GM19324 (cell line): ENCODE results near the gene CCDC194.

Experiments
- ATAC-seq: cut with Tn5 transposase; IDR thresholded peaks from one replicate; pipeline ENCODE4 v1.9.1; 2021; ENCODE audit warnings: mild to moderate bottlenecking, moderate library complexity; ENCODE audit not compliant: unreplicated experiment, low FRiP score

The CCDC194 gene

DNA sequence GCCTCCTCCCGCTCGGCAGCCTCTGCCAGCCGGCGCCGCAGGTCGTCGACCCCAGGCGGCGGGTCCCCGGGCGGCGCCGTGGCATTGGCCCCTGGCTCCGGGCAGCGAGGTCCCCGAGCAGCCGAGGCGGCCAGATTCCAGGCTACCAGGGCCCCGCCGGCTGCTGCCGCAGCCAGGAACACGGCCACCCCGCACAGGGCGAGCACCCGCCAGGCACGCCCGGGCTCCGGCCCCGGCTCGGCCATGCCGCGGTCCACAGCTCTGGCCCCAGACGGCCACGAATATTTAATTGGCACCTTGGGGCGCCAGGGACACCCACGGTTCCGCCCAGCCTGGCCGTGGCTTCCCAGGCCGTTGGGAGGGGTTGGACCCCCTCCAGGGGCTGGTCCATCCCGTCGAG is at the start of gene CCDC194:
Gene CCDC194, minus strand, starts transcription at position 283 of the 400 bp plus-strand sequence. Its CDS starts 38 bp downstream, at position 245.
- no peak for ATAC-seq

GRCh38 chr19:17441241-17442021 is 47.4 kb upstream of the CCDC194 start:
- no peak for ATAC-seq

- ATAC-seq, result no peak
Observed at GRCh38 chr19:17436874-17437267, 42.9 kb upstream of the CCDC194 start.

DNA sequence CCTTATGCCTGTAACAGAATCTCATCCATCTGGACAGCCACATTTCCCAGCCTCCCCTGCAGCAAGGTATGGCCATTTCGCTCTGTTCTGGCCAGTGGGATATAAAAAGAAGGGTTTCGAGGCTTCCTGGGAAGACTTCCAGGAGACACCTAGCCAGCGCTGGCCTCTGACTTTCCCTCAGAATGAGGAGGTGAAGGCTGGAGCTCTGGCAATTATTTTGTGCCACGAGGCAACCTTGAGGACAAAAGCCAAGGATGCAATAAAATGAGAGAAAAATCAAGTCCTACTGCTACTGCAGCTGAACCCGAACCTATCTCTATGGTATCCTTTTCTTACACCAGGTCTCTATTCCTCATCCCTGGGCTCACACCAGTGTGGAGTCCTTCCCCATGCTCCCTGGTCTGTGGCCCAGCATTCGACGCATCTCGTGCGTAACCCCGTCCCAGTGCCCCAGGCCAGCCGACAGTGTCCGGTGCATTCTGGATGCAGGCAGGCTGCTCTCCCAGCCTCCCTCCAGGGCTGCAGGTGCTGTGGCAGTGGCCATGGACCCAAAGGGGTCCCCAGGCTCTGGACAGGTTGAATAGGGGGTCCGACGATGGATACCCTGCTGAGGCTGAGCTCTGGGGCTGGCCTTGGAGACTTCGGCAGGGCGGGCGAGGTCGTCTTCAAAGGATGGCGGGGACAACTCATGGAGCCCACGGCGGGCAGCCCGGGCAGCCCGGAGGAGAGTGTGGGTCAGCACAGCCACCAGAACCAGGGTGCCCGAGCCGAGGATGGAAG is 42.3 kb upstream of the CCDC194 start:
- no peak for ATAC-seq

DNA sequence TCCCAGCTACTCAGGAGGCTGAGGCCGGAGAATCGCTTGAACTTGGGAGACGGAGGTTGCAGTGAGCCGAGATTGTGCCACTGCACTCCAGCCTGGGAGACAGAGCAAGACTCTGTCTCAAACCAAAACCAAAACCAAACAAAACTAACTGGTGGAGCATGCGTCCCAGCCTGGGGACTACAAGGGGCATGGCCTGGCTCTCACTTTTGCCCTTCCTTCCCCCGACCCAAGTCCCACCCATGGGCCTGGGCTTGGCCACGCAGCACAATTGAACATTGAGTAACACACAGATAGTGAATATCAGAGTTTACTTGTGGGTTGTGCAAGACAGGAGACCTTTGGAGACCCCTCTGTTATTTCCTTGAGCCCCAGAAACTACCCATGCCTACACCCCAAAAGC is 41.2 kb upstream of the CCDC194 start:
- no peak for ATAC-seq

DNA sequence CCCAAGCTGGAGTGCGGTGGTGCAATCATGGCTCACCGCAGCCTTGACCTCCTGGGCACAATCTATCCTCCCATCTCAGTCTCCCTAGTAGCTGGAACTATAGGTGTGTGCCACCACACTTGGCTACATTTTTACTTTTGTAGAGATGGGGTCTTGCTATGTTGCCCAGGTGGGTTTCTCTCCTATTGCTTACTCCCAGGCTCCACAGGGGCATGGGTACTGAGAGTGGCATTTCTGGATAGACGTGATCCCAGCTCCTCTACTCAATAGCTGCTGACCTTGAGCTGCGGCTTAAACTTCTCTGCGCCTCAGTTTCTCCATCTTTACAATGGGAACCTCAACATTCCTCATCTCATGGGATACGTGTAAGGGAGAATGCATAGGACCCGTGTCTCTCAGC is 37.4 kb upstream of the CCDC194 start:
- ATAC-seq, result no peak

DNA sequence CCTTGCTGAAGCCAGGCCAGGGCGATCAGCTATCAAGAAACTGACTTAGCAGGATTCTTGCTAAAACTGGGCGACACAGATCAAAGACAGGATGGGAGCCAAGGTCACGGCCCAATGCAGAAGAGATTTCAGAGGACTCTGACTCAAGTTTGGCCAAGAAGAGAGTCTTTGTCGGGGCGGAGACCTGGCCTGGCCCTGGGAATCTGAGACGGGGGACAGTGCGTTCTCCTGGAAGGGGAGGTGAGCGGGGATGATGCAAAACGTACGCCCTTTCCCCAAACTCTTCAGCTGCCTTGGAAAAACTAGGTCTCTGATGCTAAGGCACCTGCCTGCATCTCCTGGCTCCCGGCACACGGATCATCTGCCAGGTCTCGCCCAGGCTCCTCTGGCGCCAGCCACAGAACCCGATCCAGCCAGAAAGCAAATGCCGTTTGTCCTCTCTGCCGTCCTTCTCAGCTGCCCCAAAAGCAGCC is 35.7 kb upstream of the CCDC194 start:
- ATAC-seq, result no peak

DNA sequence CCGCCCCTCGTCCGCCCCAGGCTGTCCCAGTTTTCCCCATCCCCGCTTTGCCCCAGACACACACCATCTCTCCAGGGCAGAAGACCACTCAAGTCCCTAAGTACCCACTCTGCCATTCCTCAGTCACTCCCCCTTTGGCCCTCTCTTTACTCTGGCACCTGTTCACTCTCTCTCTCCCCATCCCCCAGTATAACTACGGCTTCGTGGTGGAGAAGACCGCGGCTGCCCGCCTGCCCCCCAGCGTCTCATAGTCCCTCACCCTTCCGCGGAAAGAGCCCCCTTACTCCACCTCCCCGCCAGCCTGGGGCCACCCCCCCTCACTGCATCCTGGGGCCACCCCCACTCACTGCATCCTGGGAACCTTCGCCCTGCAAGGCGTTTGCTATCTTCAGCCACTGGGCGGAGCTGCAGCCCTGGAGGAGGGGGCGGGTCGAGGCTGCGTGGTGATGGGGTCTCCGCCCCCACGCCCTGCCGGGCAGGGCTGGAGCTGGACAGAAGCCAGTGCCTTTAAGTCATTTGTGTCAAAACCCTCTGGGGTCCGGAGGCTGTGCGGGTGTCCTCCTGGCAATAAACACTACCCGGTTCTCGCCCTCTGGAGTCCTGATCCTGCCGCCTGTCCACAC is 30.9 kb upstream of the CCDC194 start:
- ATAC-seq, result no peak

GRCh38 chr19:17423429-17424208 is 29.6 kb upstream of the CCDC194 start:
- no peak for ATAC-seq

- no peak for ATAC-seq
Observed at GRCh38 chr19:17421942-17422341, 27.9 kb upstream of the CCDC194 start.

DNA sequence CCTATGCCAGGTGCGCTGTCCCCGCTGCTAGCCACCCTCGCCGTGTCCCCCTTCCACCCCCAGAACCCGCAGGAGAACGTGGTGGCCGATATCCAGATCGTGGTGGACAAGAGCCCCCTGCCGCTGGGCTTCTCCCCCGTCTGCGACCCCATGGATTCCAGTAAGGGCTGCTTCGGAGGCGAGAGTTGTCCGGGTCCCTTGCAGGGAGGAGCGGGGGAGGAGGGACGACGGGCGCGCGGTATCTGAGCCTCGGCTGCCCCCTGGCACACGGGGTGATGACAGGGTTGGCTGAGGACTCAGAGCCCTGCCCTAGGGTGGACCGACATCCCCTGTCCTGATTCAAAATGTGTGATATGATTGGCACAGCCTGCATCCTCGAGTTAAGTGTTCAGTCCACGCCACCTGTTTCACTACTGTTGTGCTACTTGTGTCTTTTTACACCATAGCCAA is 26.5 kb upstream of the CCDC194 start:
- ATAC-seq, result peak; percentile 14

GRCh38 chr19:17419621-17420474 is 25.9 kb upstream of the CCDC194 start, which contains the start of gene MVB12A:
Gene MVB12A, plus strand, starts transcription at chr19:17420047. Its CDS starts 89 bp downstream, at chr19:17420136.
- peak; percentile 96 for ATAC-seq

DNA sequence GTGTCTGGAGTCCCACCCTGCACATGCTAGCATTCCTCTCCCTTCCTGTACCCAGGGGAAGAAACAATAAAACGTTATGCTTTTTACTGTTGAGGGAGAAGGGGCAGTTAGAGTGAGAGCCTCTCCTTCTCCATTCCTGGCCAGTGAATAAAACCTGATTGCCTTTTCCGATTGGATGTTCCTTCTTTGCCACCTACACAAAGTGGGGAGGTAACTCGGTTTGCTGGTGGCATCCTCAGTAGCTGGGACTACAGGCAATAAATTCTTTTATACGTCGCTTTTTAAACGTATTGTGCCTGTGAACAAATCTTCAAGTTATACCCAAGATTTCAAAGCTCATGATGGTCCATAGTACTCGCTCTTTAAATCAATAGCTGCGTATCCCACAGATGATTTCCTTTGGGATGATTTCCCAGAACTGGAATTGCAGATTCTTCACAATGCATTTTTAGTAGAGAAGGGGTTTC is 25.2 kb upstream of the CCDC194 start:
- ATAC-seq, result no peak

DNA sequence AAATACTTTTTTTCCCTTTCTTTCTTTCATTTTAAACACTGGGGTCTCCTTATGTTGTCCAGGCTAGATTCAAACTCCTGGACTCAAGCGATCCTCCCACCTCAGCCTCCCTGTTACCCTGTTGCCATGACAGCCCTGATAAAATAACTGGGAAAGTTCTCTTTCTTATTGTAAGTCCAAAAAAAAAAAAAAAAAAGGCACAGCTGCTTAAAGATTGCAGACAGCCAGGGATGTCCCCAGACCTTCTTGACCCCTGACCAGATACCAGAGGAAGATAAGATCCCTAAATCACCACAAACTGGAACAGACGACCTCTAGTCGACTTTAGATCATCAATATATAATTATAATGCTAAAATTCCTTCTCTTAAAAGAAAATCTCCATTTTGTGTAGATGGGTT is 24.7 kb upstream of the CCDC194 start:
- ATAC-seq, result no peak

DNA sequence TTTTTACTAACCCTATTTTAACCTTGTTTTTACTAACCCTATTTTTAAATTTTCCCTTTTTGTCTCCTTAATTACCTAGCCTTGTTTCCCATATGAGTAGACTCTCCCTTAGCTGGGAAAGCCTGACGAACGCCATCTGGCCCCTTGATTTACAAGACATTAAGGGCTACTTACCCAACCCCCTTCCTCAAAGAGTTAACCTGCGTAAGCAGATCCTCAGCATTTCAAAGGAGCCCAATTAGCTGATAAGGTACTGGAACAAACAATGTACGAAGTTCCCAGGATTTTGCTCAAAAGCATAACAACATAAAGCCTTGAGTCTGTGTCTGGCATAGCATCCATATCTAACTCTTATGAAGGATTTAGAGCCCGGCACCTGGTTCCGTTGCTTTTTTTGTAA is 21.1 kb upstream of the CCDC194 start:
- no peak for ATAC-seq

GRCh38 chr19:17414097-17414496 is 20.1 kb upstream of the CCDC194 start:
- ATAC-seq, result no peak

- no peak for ATAC-seq
Observed at GRCh38 chr19:17411801-17412200, 17.8 kb upstream of the CCDC194 start.

DNA sequence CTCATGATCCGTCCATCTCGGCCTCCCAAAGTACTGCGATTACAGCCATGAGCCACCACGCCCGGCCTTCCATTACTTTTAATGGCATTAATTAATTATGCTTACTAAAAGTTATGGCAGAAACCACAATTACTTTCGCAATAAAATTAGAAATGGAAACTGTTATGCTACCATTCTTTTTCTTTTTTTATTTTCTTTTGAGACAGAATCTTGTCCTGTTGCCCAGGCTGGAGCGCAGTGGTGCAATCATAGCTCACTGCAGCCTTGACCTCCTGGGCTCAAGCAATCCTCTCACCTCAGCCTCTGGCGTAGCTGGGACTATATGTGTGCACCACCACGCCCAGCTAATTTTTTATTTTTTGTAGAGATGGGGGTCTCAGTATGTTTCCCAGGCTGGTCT is 16.0 kb upstream of the CCDC194 start:
- ATAC-seq, result no peak

GRCh38 chr19:17406887-17407196 is 12.8 kb upstream of the CCDC194 start:
- ATAC-seq, result no peak
